Type B pancreatic cell (in vitro differentiated cells): ENCODE measurements around the gene ICA1. TPM values are rescaled to one million over a fixed set of nuclear protein-coding genes. Genes with fewer than 3 reads are reported as not detected.

Experiments
- DNase-seq: peaks from one replicate; pipeline ENCODE4 v3.0.0; 2021; ENCODE audit warnings: mixed read lengths; ENCODE audit not compliant: unreplicated experiment; ENCODE audit errors: extremely low spot score
- H3K27ac Mint-ChIP-seq: 2 replicates; pipeline ENCODE4 v1.8.0; 2021; ENCODE audit warnings: mild to moderate bottlenecking, mixed read lengths
- H3K27me3 Mint-ChIP-seq: 2 replicates; pipeline ENCODE4 v1.8.0; 2021; ENCODE audit warnings: mixed read lengths
- H3K36me3 Mint-ChIP-seq: 2 replicates; pipeline ENCODE4 v1.8.0; 2021; ENCODE audit warnings: mixed read lengths
- H3K4me1 Mint-ChIP-seq: one replicate; pipeline ENCODE4 v1.8.0; 2021; ENCODE audit warnings: mixed read lengths; ENCODE audit not compliant: unreplicated experiment
- H3K4me3 Mint-ChIP-seq: 2 replicates; pipeline ENCODE4 v1.8.0; 2021; ENCODE audit warnings: mild to moderate bottlenecking, mixed read lengths
- H3K9me3 Mint-ChIP-seq: 2 replicates; pipeline ENCODE4 v1.8.0; 2021; ENCODE audit warnings: mixed read lengths
- CTCF ChIP-seq: fragments of 200-600 bp; sonication (generic); conservative IDR thresholded peaks from 2 replicates; pipeline ENCODE4 v1.5.0; 2021; ENCODE audit warnings: antibody characterized with exemption, mild to moderate bottlenecking
- total RNA-seq: library from RNA; stranded (reverse); gene quantifications from 2 replicates; pipeline ENCODE4 v1.2.1, GENCODE V29; 2021; ENCODE audit warnings: low replicate concordance

The ICA1 gene
- total RNA-seq, 1 donor from 2014 or later: 9.8 TPM

DNA sequence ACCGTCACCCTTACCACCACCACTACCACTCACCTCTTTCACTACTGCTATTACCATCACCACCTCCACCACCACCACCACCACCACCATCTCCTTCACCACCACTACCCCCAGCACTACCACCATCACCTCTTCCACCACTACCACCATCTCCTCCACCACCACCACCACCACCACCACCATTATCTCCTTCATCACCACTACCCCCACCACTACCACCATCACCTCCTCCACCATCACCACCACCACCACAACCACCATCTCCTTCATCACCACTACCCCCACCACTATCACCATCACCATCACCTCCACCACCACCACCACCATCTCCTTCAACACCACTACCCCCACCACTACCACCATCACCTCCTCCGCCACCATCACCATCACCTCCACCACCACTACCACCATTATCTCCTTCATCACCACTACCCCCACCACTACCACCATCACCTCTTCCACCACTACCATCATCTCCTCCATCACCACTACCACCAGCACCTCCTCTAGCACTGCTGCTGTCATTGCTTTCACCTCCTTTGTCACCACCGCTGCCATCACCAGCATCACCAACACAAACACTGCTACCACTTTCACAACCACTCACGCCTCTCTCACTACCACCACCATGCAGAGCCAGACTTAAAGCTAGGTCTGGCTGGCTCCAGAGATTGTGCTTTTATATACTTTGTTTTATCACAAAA lies 109.3 kb downstream of the ICA1 start:
- Mint-ChIP-seq H3K27me3 (no peaks in the 10 kb centered on the region), H3K4me1 (peaks cover 13% of the 10 kb centered on the region), H3K4me3 (no peak overlapping the region), H3K9me3 (no peaks in the 10 kb centered on the region), H3K36me3 (no peaks in the 10 kb centered on the region), H3K27ac (no peak overlapping the region)
- no peak for TF ChIP-seq CTCF
- DNase-seq: no peak

DNA sequence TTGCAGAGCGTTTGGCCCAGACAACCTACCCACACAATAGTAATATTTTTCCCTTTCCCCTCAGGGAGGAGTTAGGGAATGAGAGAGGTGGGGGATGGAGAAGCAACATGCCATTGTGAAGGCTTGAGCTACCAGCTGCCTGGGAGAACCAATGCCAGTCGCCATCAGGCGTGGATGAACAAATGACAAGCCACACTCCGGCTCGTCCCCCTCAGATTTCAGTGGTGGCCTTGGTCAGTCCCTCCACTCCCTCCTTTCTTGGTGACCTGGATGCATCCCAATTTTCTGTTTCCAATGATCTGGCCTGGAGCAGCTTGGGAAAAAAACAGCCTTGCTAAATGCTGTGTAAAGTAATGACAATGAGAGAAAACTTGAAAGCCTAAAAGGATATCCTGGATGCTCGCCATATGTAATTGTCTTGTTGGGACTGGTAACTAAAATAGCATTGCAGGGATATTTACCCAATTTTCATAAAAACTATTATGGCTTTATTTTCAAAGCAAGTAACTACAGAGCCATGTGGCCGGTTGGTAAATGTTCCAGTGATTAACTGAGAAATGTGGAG lies 110.7 kb downstream of the ICA1 start:
- H3K27ac Mint-ChIP-seq: no peak overlapping the region
- no peak for TF ChIP-seq CTCF
- H3K4me1 Mint-ChIP-seq: peaks cover 8% of the 10 kb centered on the region

GRCh38 chr7:8149222-8149621 lies 112.7 kb downstream of the ICA1 start:
- Mint-ChIP-seq H3K9me3 (no peaks in the 10 kb centered on the region), H3K4me1 (peaks cover 7% of the 10 kb centered on the region), H3K36me3 (no peaks in the 10 kb centered on the region), H3K4me3 (no peak overlapping the region), H3K27ac (no peak overlapping the region), H3K27me3 (no peaks in the 10 kb centered on the region)
- no peak for DNase-seq
- no peak for TF ChIP-seq CTCF

More for the DNA sequence above, 110.7 kb downstream of the ICA1 start:
- Mint-ChIP-seq H3K27me3 (no peaks in the 10 kb centered on the region), H3K9me3 (no peaks in the 10 kb centered on the region), H3K4me3 (no peak overlapping the region), H3K36me3 (no peaks in the 10 kb centered on the region)
- DNase-seq: no peak

- Mint-ChIP-seq H3K9me3 (no peaks in the 10 kb centered on the region), H3K4me1 (peaks cover 4% of the 10 kb centered on the region), H3K36me3 (no peaks in the 10 kb centered on the region), H3K27ac (no peak overlapping the region), H3K27me3 (no peaks in the 10 kb centered on the region), H3K4me3 (no peak overlapping the region)
- TF ChIP-seq CTCF: no peak
- no peak for DNase-seq
These were observed 114.1 kb downstream of the ICA1 start for GRCh38 chr7:8147760-8148463.

DNA sequence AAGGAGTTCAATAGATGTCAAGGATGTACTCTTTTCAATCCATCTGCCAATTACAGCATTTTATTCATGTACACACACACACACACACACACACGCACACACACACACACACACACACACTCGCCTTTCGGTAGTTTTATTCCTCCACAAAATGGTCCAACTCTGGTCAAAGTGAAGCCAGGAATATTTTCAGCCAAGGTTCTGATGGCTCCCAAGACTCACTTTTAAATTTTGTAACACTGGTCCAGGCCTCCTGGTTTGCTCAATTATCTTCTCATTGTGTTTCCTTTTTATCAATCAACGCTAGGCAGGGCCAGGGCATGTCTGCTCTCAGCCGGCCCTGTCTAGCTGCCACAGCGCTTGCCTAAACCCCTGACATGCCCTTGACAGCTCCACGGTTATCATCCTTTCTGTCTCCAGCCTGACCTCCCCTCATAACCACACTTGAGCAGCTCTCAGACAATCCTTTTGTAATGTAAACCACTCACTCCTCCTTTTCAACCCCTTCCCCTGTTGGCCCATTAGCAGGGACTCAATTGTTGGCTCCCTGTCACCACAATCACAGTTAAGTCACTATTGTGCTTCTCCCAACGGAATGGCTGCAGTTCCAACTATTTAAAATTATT lies 115.1 kb downstream of the ICA1 start:
- H3K4me3 Mint-ChIP-seq: no peak overlapping the region
- H3K36me3 Mint-ChIP-seq: no peaks in the 10 kb centered on the region
- no peaks in the 10 kb centered on the region for H3K27me3 Mint-ChIP-seq
- no peak for DNase-seq
- H3K27ac Mint-ChIP-seq: no peak overlapping the region
- H3K9me3 Mint-ChIP-seq: no peaks in the 10 kb centered on the region
- no peak for TF ChIP-seq CTCF
- H3K4me1 Mint-ChIP-seq: peaks cover 4% of the 10 kb centered on the region
